Left renal pelvis (tissue), 4 donors: Measurements from ENCODE around the gene NIN. TPM values are rescaled to one million over a fixed set of nuclear protein-coding genes. Genes with fewer than 3 reads are reported as not detected.

Experiments
- DNase-seq, 4 donors: peaks; one replicate each; pipeline ENCODE4 v3.0.0-alpha.2; 2013; ENCODE audit warnings: low read depth in 4 of 4, low spot score in 3 of 4
- polyA plus RNA-seq, 4 donors: library from polyadenylated mRNA; unstranded; fragments of 120-200 nt; gene quantifications; one replicate each; pipeline ENCODE4 v1.2.1, GENCODE V29; 2013; ENCODE audit not compliant: insufficient read length in 4 of 4

Gene NIN
- polyA plus RNA-seq, 4 donors = 21.5 to 35.8 (median 34.1) TPM

GRCh38 chr14:50769863-50770500, 61.0 kb downstream of the NIN start:
- no peak for DNase-seq

- no peak for DNase-seq
Observed at GRCh38 chr14:50768680-50769079, 62.3 kb downstream of the NIN start.

GRCh38 chr14:50766338-50766886, 64.5 kb downstream of the NIN start:
- DNase-seq = no peak

- DNase-seq = no peak
Observed at GRCh38 chr14:50763382-50764007, 67.5 kb downstream of the NIN start.

- no peak for DNase-seq
Observed at GRCh38 chr14:50762931-50763300, 68.0 kb downstream of the NIN start.

GRCh38 chr14:50762001-50762930, 68.7 kb downstream of the NIN start:
- DNase-seq = no peak

- no peak for DNase-seq
Observed at GRCh38 chr14:50759800-50760543, 71.0 kb downstream of the NIN start.

- DNase-seq = no peak
Observed at GRCh38 chr14:50758945-50759344, 72.0 kb downstream of the NIN start.

- no peak for DNase-seq
Observed at GRCh38 chr14:50758305-50758704, 72.7 kb downstream of the NIN start.

- no peak for DNase-seq
Observed at GRCh38 chr14:50757702-50758101, 73.3 kb downstream of the NIN start.

GRCh38 chr14:50756300-50756699, 74.7 kb downstream of the NIN start:
- no peak for DNase-seq

GRCh38 chr14:50750323-50750722, 80.6 kb downstream of the NIN start:
- DNase-seq = no peak

- no peak for DNase-seq
Observed at GRCh38 chr14:50745401-50746058, 85.4 kb downstream of the NIN start.

GRCh38 chr14:50744231-50744630, 86.7 kb downstream of the NIN start:
- DNase-seq = no peak

- no peak for DNase-seq
Observed at GRCh38 chr14:50741567-50741966, 89.4 kb downstream of the NIN start.

GRCh38 chr14:50740856-50741255, 90.1 kb downstream of the NIN start:
- no peak for DNase-seq

- no peak for DNase-seq
Observed at GRCh38 chr14:50739186-50739585, 91.8 kb downstream of the NIN start.

- no peak for DNase-seq
Observed at GRCh38 chr14:50736932-50737419, 94.0 kb downstream of the NIN start.

GRCh38 chr14:50734950-50735695, 95.8 kb downstream of the NIN start:
- DNase-seq = no peak
